HCT116 (cell line): ENCODE results near the gene NALCN.

Source experiments
- POLR2AphosphoS5 ChIP-seq: IDR thresholded peaks from 2 replicates; pipeline ENCODE4 v1.6.1; 2011; ENCODE audit warnings: mild to moderate bottlenecking, low read depth, low read length, moderate library complexity
- TF ChIP-seq, protein P1 (sequence below), 3 experiments: fragments of 200-600 bp in 1 of 3; sonication (generic) in 1 of 3; IDR thresholded peaks in 2 of 3; conservative IDR thresholded peaks in 1 of 3; 2 replicates each; pipeline ENCODE4 v1.5.1; 2012 to 2017; ENCODE audit warnings: low read depth in 2 of 3, low read length in 2 of 3, antibody characterized with exemption in 1 of 3, borderline replicate concordance in 1 of 3, control low read depth in 1 of 3, mild to moderate bottlenecking in 1 of 3, mixed read lengths in 1 of 3, mixed run types in 1 of 3, moderate library complexity in 1 of 3; ENCODE audit not compliant: insufficient read depth in 1 of 3

DNA sequence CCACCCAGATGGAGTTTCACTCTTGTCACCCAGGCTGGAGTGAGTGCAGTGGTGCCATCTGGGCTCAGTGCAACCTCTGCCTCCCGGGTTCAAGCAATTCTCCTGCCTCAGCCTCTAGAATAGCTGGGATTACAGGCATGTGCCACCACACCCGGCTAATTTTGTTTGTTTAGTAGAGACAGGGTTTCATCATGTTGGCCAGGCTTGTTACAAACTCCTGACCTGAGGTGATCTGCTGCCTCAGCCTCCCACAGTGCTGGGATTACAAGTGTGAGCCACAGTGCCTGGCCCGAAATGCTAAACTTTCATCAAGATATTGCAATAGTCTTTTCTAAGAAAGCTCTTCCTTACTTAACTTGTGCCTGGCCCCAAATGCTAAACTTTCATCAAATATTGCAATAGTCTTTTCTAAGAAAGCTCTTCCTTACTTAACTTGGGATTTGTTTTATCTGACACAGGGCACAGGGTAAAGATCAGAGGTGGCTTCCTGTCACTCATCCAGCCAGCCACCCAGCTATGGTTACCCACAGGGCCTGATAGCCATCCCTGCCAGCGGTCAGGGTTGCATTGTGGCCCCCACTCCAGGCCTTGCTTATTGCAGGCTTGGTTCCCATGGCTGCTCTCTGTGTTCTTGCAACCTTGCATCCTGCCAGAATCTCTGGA lies 389.4 kb downstream of the NALCN start:
- no peak for TF ChIP-seq POLR2AphosphoS5
- TF ChIP-seq, protein P1, sequence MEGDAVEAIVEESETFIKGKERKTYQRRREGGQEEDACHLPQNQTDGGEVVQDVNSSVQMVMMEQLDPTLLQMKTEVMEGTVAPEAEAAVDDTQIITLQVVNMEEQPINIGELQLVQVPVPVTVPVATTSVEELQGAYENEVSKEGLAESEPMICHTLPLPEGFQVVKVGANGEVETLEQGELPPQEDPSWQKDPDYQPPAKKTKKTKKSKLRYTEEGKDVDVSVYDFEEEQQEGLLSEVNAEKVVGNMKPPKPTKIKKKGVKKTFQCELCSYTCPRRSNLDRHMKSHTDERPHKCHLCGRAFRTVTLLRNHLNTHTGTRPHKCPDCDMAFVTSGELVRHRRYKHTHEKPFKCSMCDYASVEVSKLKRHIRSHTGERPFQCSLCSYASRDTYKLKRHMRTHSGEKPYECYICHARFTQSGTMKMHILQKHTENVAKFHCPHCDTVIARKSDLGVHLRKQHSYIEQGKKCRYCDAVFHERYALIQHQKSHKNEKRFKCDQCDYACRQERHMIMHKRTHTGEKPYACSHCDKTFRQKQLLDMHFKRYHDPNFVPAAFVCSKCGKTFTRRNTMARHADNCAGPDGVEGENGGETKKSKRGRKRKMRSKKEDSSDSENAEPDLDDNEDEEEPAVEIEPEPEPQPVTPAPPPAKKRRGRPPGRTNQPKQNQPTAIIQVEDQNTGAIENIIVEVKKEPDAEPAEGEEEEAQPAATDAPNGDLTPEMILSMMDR (IDR thresholded peaks at IDR 0.05 in 2 of 3, conservative IDR thresholded peaks at IDR 0.05 in 1 of 3; ENCODE audit: borderline replicate concordance in 1 of 3, insufficient read depth in 1 of 3, low read depth in 2 of 3, low read length in 2 of 3) = no peak
